GM23338 (cell line): ENCODE data around the gene RNU6-7. TPM values are rescaled to one million over a fixed set of nuclear protein-coding genes. Genes with fewer than 3 reads are reported as not detected.

Experiments used
- ATAC-seq: fragments of 200-7000 bp; cut with Tn5 transposase; 3 replicates; pipeline ENCODE4 v1.9.1; 2020
- DNase-seq: peaks from one replicate; pipeline ENCODE4 v3.0.0-alpha.2; 2015; ENCODE audit warnings: low spot score
- H2AFZ ChIP-seq: fragments of 200-600 bp; sonication (generic); 2 replicates; pipeline ENCODE4 v1.8.0; 2016; ENCODE audit warnings: antibody characterized with exemption, mild to moderate bottlenecking, moderate library complexity
- H3F3A ChIP-seq: fragments of 200-600 bp; sonication (generic); replicated peaks from 2 replicates; pipeline ENCODE4 v1.8.0; 2017; ENCODE audit warnings: antibody characterized with exemption, mixed run types, low read depth
- H3K27ac ChIP-seq: fragments of 200-600 bp; sonication (generic); 2 replicates; pipeline ENCODE4 v1.6.1; 2016; ENCODE audit warnings: low read depth
- H3K27me3 ChIP-seq: fragments of 200-600 bp; sonication (generic); 2 replicates; pipeline ENCODE4 v1.8.0; 2016; ENCODE audit warnings: mild to moderate bottlenecking, mixed run types, moderate library complexity; ENCODE audit not compliant: insufficient read depth
- H3K36me3 ChIP-seq: fragments of 200-600 bp; sonication (generic); 2 replicates; pipeline ENCODE4 v1.8.0; 2016; ENCODE audit warnings: mild to moderate bottlenecking; ENCODE audit not compliant: insufficient read depth
- H3K4me1 ChIP-seq: fragments of 200-600 bp; sonication (generic); 2 replicates; pipeline ENCODE4 v1.8.0; 2016; ENCODE audit warnings: mild to moderate bottlenecking, moderate library complexity; ENCODE audit not compliant: insufficient read depth
- H3K4me2 ChIP-seq: fragments of 200-600 bp; sonication (generic); 2 replicates; pipeline ENCODE4 v1.7.1; 2017; ENCODE audit warnings: mixed run types
- H3K4me3 ChIP-seq: fragments of 200-600 bp; sonication (generic); 2 replicates; pipeline ENCODE4 v1.6.1; 2016; ENCODE audit warnings: mixed run types
- H3K79me2 ChIP-seq: fragments of 200-600 bp; sonication (generic); replicated peaks from 2 replicates; pipeline ENCODE4 v1.8.0; 2017; ENCODE audit warnings: mild to moderate bottlenecking; ENCODE audit not compliant: insufficient read depth
- H3K9me2 ChIP-seq: fragments of 200-600 bp; sonication (generic); 2 replicates; pipeline ENCODE4 v1.8.0; 2017; ENCODE audit not compliant: insufficient read depth
- H4K20me1 ChIP-seq: fragments of 200-600 bp; sonication (generic); replicated peaks from 2 replicates; pipeline ENCODE4 v1.8.0; 2017; ENCODE audit warnings: mild to moderate bottlenecking; ENCODE audit not compliant: insufficient read depth
- H3K27ac Mint-ChIP-seq: 2 replicates; pipeline ENCODE4 v1.8.0; 2020; ENCODE audit warnings: inconsistent platforms, mild to moderate bottlenecking, moderate library complexity, mixed read lengths
- H3K27me3 Mint-ChIP-seq: 3 replicates; pipeline ENCODE4 v1.8.0; 2022; ENCODE audit warnings: low read depth, mild to moderate bottlenecking, moderate library complexity, mixed read lengths, inconsistent platforms; ENCODE audit not compliant: insufficient read depth, poor library complexity
- H3K36me3 Mint-ChIP-seq: 3 replicates; pipeline ENCODE4 v1.8.0; 2021; ENCODE audit warnings: low read depth, mild to moderate bottlenecking, inconsistent platforms, moderate library complexity, mixed read lengths
- H3K4me1 Mint-ChIP-seq: 3 replicates; pipeline ENCODE4 v1.8.0; 2020; ENCODE audit warnings: mild to moderate bottlenecking, inconsistent platforms, mixed read lengths
- H3K4me3 Mint-ChIP-seq: 3 replicates; pipeline ENCODE4 v1.8.0; 2021; ENCODE audit warnings: moderate library complexity, mild to moderate bottlenecking, inconsistent platforms, mixed read lengths
- H3K9me3 Mint-ChIP-seq: 3 replicates; pipeline ENCODE4 v1.8.0; 2020; ENCODE audit warnings: moderate library complexity, mild to moderate bottlenecking, inconsistent platforms, mixed read lengths
- CREB1 ChIP-seq: fragments of 250-450 bp; sonication (Bioruptor Pico); IDR thresholded peaks from 2 replicates; pipeline ENCODE4 v1.5.0; 2020; ENCODE audit warnings: low read depth, mild to moderate bottlenecking, moderate library complexity
- EZH2 ChIP-seq: fragments of 200-600 bp; sonication (generic); IDR thresholded peaks from one replicate; pipeline ENCODE4 v1.8.0; 2017; ENCODE audit warnings: antibody characterized with exemption, mild to moderate bottlenecking, low read depth; ENCODE audit not compliant: unreplicated experiment
- NANOG ChIP-seq: IDR thresholded peaks from 2 replicates; pipeline ENCODE4 v1.6.1; 2016; ENCODE audit warnings: antibody characterized with exemption, borderline replicate concordance
- POLR2AphosphoS5 ChIP-seq: IDR thresholded peaks from 2 replicates; pipeline ENCODE4 v1.6.1; 2016; ENCODE audit warnings: antibody characterized with exemption, low read depth
- polyA plus RNA-seq: library from polyadenylated mRNA; unstranded; fragments of >200 nt; fragmentation: Nextera tagmentation; extraction: Ambion mirVana; gene quantifications from 2 replicates; pipeline ENCODE4 v1.2.1, GENCODE V29; 2016
- total RNA-seq: library from RNA; depleted of rRNA; stranded (reverse); fragments of >200 nt; shearing (Covaris generic); gene quantifications from 2 replicates; pipeline ENCODE4 v1.2.3, GENCODE V29; 2014
- TF ChIP-seq, protein P1 (sequence below): fragments of 250-450 bp; sonication (Bioruptor Pico); IDR thresholded peaks from 2 replicates; pipeline ENCODE4 v1.5.0; 2020; ENCODE audit warnings: mild to moderate bottlenecking, moderate library complexity
- TF ChIP-seq, protein P2 (sequence below): IDR thresholded peaks from 2 replicates; pipeline ENCODE4 v1.6.1; 2016; ENCODE audit warnings: antibody characterized with exemption

RNU6-7 gene
- total and polyA plus RNA-seq, 2 experiments from 2014 or later, result 39.1 TPM; not detected in 1

DNA sequence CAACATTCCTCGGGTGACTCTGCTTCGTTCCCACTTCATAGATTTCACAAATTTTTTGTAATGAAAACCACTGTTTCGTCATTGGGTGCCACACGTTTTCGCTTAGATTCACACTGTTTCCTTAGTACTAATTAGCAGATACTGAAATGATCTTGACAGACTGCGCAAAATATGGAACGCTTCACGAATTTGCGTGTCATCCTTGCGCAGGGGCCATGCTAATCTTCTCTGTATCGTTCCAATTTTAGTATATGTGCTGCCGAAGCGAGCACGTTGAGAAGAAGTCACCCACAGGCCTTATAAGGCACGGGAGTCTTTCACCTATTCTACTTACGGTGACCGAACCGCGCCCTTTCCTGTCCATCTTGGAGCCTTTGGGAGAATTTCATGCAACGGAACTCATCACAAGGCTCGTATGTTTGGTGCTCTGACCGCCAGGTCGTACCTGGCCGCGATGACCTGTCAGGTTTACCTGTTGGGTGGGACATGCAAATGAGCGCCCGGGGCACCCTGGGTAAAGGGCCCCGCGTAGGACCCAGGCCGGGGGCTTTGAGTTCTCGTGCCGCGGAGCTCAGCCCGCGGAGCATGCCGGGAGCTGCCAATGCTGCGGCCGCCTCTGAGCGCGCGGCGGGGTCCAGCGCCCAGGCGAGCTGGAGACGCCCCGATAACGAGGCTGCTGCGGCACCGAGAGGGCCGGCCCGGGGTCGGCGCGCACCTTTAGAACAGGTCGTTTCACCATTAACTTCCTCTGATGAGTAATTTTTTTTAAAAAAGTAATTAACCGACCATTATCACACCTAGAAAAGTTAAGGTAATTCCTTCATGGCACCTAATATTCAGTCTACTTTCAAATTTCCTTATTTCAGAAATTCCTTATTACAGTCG lies 1.4 kb downstream of the RNU6-7 start, which contains the start of gene RNU6-8:
Gene RNU6-8, minus strand, starts transcription at position 272 of the 885 bp plus-strand sequence.
- Histone ChIP-seq H4K20me1 (no peaks in the 10 kb centered on the region), H3K27me3 (peaks cover 7% of the 10 kb centered on the region; the same call in 1 of the 2 replicates), H3K4me2 (peak within 1 kb of the TSS; percentile 89), H3K4me1 (no peaks in the 10 kb centered on the region), H3K27ac (peak within 1 kb of the TSS; percentile 87; the same call in 1 of the 2 replicates), H3F3A (no peaks in the 10 kb centered on the region), H3K9me2 (no peaks in the 10 kb centered on the region), H3K4me3 (peak within 1 kb of the TSS; percentile 67), H3K36me3 (no peaks in the 10 kb centered on the region), H3K79me2 (no peaks in the 10 kb centered on the region), H2AFZ (peak within 1 kb of the TSS; percentile 97)
- peak within 1 kb of the TSS; percentile 90 for H3K4me3 Mint-ChIP-seq
- TF ChIP-seq, protein P1, sequence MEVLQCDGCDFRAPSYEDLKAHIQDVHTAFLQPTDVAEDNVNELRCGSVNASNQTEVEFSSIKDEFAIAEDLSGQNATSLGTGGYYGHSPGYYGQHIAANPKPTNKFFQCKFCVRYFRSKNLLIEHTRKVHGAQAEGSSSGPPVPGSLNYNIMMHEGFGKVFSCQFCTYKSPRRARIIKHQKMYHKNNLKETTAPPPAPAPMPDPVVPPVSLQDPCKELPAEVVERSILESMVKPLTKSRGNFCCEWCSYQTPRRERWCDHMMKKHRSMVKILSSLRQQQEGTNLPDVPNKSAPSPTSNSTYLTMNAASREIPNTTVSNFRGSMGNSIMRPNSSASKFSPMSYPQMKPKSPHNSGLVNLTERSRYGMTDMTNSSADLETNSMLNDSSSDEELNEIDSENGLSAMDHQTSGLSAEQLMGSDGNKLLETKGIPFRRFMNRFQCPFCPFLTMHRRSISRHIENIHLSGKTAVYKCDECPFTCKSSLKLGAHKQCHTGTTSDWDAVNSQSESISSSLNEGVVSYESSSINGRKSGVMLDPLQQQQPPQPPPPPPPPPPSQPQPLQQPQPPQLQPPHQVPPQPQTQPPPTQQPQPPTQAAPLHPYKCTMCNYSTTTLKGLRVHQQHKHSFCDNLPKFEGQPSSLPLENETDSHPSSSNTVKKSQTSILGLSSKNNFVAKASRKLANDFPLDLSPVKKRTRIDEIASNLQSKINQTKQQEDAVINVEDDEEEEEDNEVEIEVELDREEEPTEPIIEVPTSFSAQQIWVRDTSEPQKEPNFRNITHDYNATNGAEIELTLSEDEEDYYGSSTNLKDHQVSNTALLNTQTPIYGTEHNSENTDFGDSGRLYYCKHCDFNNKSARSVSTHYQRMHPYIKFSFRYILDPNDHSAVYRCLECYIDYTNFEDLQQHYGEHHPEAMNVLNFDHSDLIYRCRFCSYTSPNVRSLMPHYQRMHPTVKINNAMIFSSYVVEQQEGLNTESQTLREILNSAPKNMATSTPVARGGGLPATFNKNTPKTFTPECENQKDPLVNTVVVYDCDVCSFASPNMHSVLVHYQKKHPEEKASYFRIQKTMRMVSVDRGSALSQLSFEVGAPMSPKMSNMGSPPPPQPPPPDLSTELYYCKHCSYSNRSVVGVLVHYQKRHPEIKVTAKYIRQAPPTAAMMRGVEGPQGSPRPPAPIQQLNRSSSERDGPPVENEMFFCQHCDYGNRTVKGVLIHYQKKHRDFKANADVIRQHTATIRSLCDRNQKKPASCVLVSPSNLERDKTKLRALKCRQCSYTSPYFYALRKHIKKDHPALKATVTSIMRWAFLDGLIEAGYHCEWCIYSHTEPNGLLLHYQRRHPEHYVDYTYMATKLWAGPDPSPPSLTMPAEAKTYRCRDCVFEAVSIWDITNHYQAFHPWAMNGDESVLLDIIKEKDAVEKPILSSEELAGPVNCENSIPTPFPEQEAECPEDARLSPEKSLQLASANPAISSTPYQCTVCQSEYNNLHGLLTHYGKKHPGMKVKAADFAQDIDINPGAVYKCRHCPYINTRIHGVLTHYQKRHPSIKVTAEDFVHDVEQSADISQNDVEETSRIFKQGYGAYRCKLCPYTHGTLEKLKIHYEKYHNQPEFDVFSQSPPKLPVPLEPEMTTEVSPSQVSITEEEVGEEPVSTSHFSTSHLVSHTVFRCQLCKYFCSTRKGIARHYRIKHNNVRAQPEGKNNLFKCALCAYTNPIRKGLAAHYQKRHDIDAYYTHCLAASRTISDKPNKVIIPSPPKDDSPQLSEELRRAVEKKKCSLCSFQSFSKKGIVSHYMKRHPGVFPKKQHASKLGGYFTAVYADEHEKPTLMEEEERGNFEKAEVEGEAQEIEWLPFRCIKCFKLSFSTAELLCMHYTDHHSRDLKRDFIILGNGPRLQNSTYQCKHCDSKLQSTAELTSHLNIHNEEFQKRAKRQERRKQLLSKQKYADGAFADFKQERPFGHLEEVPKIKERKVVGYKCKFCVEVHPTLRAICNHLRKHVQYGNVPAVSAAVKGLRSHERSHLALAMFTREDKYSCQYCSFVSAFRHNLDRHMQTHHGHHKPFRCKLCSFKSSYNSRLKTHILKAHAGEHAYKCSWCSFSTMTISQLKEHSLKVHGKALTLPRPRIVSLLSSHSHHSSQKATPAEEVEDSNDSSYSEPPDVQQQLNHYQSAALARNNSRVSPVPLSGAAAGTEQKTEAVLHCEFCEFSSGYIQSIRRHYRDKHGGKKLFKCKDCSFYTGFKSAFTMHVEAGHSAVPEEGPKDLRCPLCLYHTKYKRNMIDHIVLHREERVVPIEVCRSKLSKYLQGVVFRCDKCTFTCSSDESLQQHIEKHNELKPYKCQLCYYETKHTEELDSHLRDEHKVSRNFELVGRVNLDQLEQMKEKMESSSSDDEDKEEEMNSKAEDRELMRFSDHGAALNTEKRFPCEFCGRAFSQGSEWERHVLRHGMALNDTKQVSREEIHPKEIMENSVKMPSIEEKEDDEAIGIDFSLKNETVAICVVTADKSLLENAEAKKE, result no peak
- peak; percentile 61; the same call in 1 of the 2 replicates for TF ChIP-seq POLR2AphosphoS5
- TF ChIP-seq CREB1, result peak; percentile 67
- H3K27me3 Mint-ChIP-seq, result peaks cover 15% of the 10 kb centered on the region
- H3K4me1 Mint-ChIP-seq, result peaks cover 17% of the 10 kb centered on the region
- H3K9me3 Mint-ChIP-seq, result no peaks in the 10 kb centered on the region
- peak within 1 kb of the TSS; percentile 100 for H3K27ac Mint-ChIP-seq
- DNase-seq (peak; percentile 95), ATAC-seq (peak; percentile 78)
- H3K36me3 Mint-ChIP-seq, result no peaks in the 10 kb centered on the region

DNA sequence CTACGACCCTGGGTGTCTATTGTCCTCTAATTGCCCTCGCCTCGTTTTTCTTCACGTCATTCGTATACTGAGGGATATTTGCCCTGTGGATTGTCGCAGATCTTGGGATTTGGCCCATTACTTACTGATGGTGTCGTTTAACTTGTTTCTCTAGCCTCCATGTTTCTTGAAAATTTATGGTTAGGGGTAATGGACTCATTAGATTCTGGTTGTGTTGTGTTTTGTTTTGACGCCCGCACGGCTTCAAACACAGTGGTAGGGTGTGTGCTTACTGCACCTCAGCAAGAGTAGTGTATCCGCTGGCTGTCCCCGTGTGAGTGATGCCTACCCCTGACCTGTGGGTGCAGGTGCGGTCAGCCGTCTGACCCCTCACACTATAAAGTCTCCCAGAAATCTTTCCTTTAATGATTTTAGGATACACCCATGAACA lies 2.1 kb downstream of the RNU6-7 start:
- peak; percentile 44 for DNase-seq
- H3K9me3 Mint-ChIP-seq, result no peaks in the 10 kb centered on the region

More for the DNA sequence above, 2.1 kb downstream of the RNU6-7 start:
- peak; percentile 9 for ATAC-seq
- H3K4me3 Mint-ChIP-seq, result peak overlapping the region; percentile 90
- H3K27ac Mint-ChIP-seq, result peak overlapping the region; percentile 57
- Histone ChIP-seq H3K4me3 (peak overlapping the region; percentile 67), H3F3A (no peaks in the 10 kb centered on the region), H3K9me2 (no peaks in the 10 kb centered on the region), H2AFZ (peak overlapping the region; percentile 86), H3K27me3 (peaks cover 7% of the 10 kb centered on the region; the same call in 1 of the 2 replicates), H3K4me1 (no peaks in the 10 kb centered on the region), H3K36me3 (no peaks in the 10 kb centered on the region), H3K79me2 (no peaks in the 10 kb centered on the region), H3K27ac (no peak overlapping the region), H3K4me2 (peak overlapping the region; percentile 89), H4K20me1 (no peaks in the 10 kb centered on the region)
- H3K36me3 Mint-ChIP-seq, result no peaks in the 10 kb centered on the region
- H3K27me3 Mint-ChIP-seq, result peaks cover 15% of the 10 kb centered on the region
- peaks cover 17% of the 10 kb centered on the region for H3K4me1 Mint-ChIP-seq
- TF ChIP-seq, protein P2, sequence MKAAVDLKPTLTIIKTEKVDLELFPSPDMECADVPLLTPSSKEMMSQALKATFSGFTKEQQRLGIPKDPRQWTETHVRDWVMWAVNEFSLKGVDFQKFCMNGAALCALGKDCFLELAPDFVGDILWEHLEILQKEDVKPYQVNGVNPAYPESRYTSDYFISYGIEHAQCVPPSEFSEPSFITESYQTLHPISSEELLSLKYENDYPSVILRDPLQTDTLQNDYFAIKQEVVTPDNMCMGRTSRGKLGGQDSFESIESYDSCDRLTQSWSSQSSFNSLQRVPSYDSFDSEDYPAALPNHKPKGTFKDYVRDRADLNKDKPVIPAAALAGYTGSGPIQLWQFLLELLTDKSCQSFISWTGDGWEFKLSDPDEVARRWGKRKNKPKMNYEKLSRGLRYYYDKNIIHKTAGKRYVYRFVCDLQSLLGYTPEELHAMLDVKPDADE, result no peak
- TF ChIP-seq EZH2 (no peak), NANOG (no peak)
